Subcutaneous adipose tissue (tissue), 4 donors: ENCODE measurements around the gene ROBO1. TPM values are rescaled to one million over a fixed set of nuclear protein-coding genes. Genes with fewer than 3 reads are reported as not detected.

Experiments
- total RNA-seq, 4 donors: library from RNA; depleted of rRNA; stranded (reverse); fragments of >200 nt; gene quantifications; one replicate each; pipeline ENCODE4 v1.1.0, GENCODE V29; 2016
- TF ChIP-seq, protein P1 (sequence below): fragments of 450-650 bp; IDR thresholded peaks from one replicate; pipeline ENCODE4 v1.5.1; 2016; ENCODE audit warnings: low read depth, mild to moderate bottlenecking, control low read depth, antibody characterized with exemption, moderate library complexity

The ROBO1 gene
- total RNA-seq, 4 donors from 2014 or later: 26.6 to 34.0 (median 30.8) TPM

DNA sequence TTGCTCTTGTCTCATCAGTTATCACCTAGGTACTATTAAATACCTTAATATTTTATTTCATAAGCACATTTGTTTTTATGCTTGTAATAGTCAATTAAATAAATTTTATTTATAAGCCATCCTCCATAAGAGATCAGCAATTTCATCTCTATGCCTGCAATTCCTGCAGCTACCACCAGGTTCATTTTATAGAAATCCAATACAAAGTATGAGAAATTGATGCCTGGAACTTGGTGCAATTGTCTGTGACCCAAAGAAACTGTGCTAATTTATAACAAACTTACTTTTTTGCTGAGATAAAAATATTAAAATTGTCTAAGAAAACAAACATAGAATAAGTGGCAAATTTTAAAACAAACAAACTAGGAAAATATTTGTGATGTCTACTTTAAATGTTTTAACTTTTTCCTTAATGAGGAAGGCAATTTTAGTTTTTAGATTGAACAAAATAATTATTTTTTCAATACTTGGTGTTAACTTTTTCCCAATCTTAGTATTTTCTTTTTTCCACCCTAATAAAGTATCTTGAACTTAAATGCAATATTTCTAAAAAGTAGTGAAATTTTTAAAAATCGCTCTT lies 1026.6 kb downstream of the ROBO1 start:
- TF ChIP-seq, protein P1, sequence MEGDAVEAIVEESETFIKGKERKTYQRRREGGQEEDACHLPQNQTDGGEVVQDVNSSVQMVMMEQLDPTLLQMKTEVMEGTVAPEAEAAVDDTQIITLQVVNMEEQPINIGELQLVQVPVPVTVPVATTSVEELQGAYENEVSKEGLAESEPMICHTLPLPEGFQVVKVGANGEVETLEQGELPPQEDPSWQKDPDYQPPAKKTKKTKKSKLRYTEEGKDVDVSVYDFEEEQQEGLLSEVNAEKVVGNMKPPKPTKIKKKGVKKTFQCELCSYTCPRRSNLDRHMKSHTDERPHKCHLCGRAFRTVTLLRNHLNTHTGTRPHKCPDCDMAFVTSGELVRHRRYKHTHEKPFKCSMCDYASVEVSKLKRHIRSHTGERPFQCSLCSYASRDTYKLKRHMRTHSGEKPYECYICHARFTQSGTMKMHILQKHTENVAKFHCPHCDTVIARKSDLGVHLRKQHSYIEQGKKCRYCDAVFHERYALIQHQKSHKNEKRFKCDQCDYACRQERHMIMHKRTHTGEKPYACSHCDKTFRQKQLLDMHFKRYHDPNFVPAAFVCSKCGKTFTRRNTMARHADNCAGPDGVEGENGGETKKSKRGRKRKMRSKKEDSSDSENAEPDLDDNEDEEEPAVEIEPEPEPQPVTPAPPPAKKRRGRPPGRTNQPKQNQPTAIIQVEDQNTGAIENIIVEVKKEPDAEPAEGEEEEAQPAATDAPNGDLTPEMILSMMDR: no peak

DNA sequence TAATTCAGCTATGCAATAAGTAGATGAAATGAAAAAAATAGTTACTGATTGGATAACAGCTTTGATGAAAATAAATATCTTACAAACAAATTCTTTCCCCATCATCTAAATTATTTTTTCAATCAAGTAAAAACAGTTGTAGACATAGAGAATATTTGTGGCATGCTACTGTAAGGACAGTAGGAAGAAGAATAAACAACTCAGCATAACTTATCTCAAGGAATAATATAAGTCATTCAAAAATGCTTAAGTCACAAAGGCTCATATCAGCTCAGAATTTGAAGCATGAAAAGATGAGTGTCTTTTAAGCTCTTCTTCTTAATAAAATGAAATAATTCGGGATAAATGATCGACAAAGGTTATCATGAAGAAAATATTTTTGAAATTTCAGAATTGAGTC lies 1029.0 kb downstream of the ROBO1 start:
- TF ChIP-seq, protein P1: no peak

DNA sequence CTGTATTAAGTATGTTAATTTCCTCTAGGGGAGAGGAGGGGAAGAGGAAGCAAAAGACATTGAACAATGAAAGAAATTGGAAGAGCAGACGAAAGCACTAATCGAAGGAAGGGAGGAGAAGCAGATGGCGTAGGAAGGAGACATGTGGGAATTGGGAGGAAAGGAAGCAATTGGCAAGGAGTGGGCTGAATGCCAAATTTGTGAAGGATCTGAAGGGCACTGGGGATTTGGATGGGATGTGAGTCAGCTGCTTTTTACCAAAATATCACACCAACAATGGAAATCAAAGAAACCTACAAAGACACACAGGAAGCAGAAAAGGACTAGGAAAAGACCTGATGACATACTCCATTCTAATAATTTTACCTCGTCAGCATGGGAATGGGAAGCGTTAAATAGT lies 1029.8 kb downstream of the ROBO1 start:
- TF ChIP-seq, protein P1: no peak

DNA sequence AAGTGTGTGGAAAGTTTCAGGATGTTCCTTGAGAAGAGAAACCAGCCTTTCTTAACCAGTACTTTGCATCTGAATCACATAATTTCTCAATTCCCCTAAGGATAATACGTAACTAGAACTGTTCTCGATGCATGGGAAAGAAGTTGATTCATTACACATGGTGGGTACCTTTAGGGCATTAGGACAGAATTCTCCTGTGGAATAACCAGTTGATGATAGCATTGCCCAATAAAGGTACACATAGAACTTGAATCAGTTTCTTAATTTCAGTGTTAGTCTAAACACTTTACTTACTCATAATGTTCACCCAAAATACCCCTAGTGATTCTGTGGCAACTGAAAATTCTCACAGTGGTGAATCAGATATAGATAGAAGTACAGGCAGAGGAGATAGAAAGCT lies 1030.9 kb downstream of the ROBO1 start:
- TF ChIP-seq, protein P1: no peak

DNA sequence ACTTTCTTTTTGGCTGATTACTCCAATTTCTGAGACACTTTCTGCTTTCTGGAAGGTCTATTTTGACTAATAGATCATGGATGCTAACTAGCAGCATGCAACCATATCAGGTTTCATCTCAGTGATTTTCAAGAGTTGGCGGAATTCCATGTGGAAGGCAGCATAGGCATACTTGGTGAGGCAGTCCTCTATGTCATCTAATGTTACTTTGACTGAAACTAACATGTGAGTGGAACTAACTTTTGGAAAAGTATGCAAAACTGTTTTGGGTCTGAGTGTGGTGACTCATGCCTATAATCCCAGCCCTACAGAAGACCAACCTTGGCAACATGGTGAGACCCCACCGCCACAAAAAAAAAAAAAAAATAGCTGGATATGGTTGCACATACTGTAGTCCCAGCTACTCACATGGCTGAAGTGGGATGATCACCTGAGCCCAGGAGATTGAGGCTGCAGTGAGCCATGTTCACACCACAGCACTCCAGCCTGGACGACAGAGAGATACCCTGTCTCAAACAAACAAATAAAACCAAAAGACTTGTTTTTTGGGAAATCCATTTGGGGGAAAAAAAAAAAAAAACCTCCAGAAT lies 1033.7 kb downstream of the ROBO1 start:
- TF ChIP-seq, protein P1: no peak

DNA sequence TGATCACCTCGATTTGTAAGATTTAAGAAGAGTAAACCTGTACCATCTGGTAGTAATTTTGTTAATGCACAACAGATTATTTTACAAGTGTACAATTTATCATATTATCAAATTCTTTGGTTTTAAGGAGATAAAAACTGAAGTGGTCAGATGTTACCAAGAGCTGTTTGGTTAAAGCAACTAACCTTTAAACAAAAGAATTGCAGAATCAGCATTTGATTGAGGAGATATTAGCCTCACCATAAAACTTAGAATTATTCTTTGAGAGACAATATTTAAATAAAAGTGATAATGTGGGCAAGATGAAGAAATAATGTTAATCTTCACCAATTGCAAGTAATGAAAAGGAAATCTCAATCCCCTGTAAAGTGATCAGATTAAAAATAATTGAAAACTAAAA lies 1034.9 kb downstream of the ROBO1 start:
- TF ChIP-seq, protein P1: no peak

DNA sequence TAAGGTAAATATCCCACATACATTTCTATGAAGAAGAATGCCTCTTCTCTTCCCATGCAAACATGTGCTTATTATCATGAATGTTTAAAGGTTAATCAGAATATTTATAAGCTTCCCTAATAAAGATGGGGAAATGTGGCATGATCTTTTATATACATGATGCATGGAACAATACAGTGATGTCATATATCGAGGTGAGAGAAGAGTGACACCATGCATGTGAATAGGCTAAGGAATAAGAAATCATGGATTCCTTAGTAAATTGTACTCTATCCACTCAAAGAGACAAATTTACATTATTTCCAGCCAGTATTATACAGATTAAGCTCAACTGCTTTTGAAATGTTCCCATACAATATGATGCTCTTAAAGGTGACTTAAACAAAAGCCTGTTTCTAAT lies 1035.3 kb downstream of the ROBO1 start:
- TF ChIP-seq, protein P1: no peak
